B cell (primary cell): ENCODE measurements around the gene TAMALIN. TPM values are rescaled to one million over a fixed set of nuclear protein-coding genes. Genes with fewer than 3 reads are reported as not detected.
A peak's percentile ranks its signal among the peaks of the same experiment; 100 is the strongest.

ENCODE experiments used
- ATAC-seq: fragments of 200-7000 bp; cut with Tn5 transposase; one replicate; pipeline ENCODE4 v1.10.0; 2021; ENCODE audit warnings: low read depth, mild to moderate bottlenecking, moderate number of reproducible peaks, moderate library complexity
- CTCF ChIA-PET: fragments of 350-600 bp; sonication (Branson Sonifier 250); formaldehyde crosslinking; loops from one replicate; lab custom pipeline; 2021; ENCODE audit warnings: antibody characterized with exemption, inconsistent platforms; lab: Charles Lee
- POLR2A ChIA-PET: fragments of 350-600 bp; sonication (Branson Sonifier 250); formaldehyde crosslinking; loops from one replicate; lab custom pipeline; 2021; ENCODE audit warnings: antibody characterized with exemption; lab: Charles Lee
- DNase-seq: peaks from one replicate; pipeline ENCODE4 v3.0.0; 2013
- H2AFZ ChIP-seq: 2 replicates; pipeline ENCODE4 v1.6.1; 2012; ENCODE audit warnings: mild to moderate bottlenecking, low read depth, low read length; ENCODE audit not compliant: insufficient read depth, poor library complexity, severe bottlenecking
- H3K27ac ChIP-seq, 2 donors: 1 replicate in 1 of 2; 2 replicates in 1 of 2; pipeline ENCODE4 v1.5.1; 2012 to 2013; ENCODE audit warnings: low read length in 2 of 2, mild to moderate bottlenecking in 2 of 2, moderate library complexity in 1 of 2
- H3K27me3 ChIP-seq, 4 experiments: fragments of 200-600 bp in 1 of 4; sonication (generic) in 1 of 4; replicated peaks in 1 of 4; 1 replicate in 2 of 4; 2 replicates in 2 of 4; pipeline versions ENCODE4 v1.6.1 to v1.7.0; 2013 to 2016; ENCODE audit warnings: low read length in 3 of 4, mild to moderate bottlenecking in 2 of 4, mixed read lengths in 1 of 4, moderate library complexity in 1 of 4; ENCODE audit not compliant: insufficient read depth in 4 of 4, control insufficient read depth in 3 of 4; ENCODE audit errors: control extremely low read depth in 1 of 4
- H3K36me3 ChIP-seq, 2 experiments: replicated peaks in 1 of 2; 1 replicate in 1 of 2; 2 replicates in 1 of 2; pipeline versions ENCODE4 v1.6.1 to v1.7.1; 2013; ENCODE audit warnings: low read length in 1 of 2; ENCODE audit not compliant: insufficient read depth in 2 of 2, control insufficient read depth in 1 of 2; ENCODE audit errors: control extremely low read depth in 1 of 2, extremely low read depth in 1 of 2
- H3K4me1 ChIP-seq, 2 donors: fragments of 200-600 bp in 1 of 2; sonication (generic) in 1 of 2; 1 replicate in 1 of 2; 2 replicates in 1 of 2; pipeline versions ENCODE4 v1.5.1 to v1.6.1; 2013 to 2017; ENCODE audit warnings: low read length in 2 of 2; ENCODE audit not compliant: control insufficient read depth in 2 of 2, insufficient read depth in 2 of 2
- H3K4me2 ChIP-seq: replicated peaks from 2 replicates; pipeline ENCODE3; 2012; ENCODE audit warnings: mild to moderate bottlenecking, low read depth, low read length; ENCODE audit not compliant: poor library complexity, severe bottlenecking
- H3K4me3 ChIP-seq, 5 experiments: fragments of 200-600 bp in 1 of 5; sonication (generic) in 1 of 5; 1 replicate in 3 of 5; 2 replicates in 2 of 5; pipeline versions ENCODE4 v1.5.1 to v1.7.0; 2011 to 2016; ENCODE audit warnings: low read length in 4 of 5, mild to moderate bottlenecking in 4 of 5, low read depth in 2 of 5, control low read depth in 1 of 5, moderate library complexity in 1 of 5; ENCODE audit not compliant: insufficient read depth in 1 of 5; ENCODE audit errors: control extremely low read depth in 1 of 5, extremely low read depth in 1 of 5
- H3K79me2 ChIP-seq: fragments of 200-600 bp; sonication (generic); one replicate; pipeline ENCODE4 v1.6.0; 2016; ENCODE audit warnings: low read length; ENCODE audit not compliant: control insufficient read depth, insufficient read depth
- H3K9ac ChIP-seq: fragments of 200-600 bp; sonication (generic); 2 replicates; pipeline ENCODE4 v1.6.1; 2017; ENCODE audit warnings: mild to moderate bottlenecking, low read length, moderate library complexity
- H3K9me3 ChIP-seq, 3 donors: one replicate each; pipeline versions ENCODE4 v1.6.1 to v1.7.1; 2013; ENCODE audit warnings: low read length in 2 of 3; ENCODE audit not compliant: control insufficient read depth in 2 of 3, insufficient read depth in 1 of 3; ENCODE audit errors: control extremely low read depth in 1 of 3
- H4K20me1 ChIP-seq: 2 replicates; pipeline ENCODE4 v1.6.0; 2012; ENCODE audit warnings: mild to moderate bottlenecking, low read length; ENCODE audit not compliant: insufficient read depth, control insufficient read depth, poor library complexity, severe bottlenecking
- H3K27ac Mint-ChIP-seq: one replicate; pipeline ENCODE4 v1.8.0; 2021; ENCODE audit warnings: mixed read lengths
- H3K27me3 Mint-ChIP-seq: one replicate; pipeline ENCODE4 v1.8.0; 2021; ENCODE audit warnings: mixed read lengths
- H3K4me1 Mint-ChIP-seq: one replicate; pipeline ENCODE4 v1.8.0; 2021; ENCODE audit warnings: mixed read lengths
- H3K4me3 Mint-ChIP-seq: one replicate; pipeline ENCODE4 v1.8.0; 2021; ENCODE audit warnings: mixed read lengths
- H3K9me3 Mint-ChIP-seq: one replicate; pipeline ENCODE4 v1.8.0; 2022; ENCODE audit warnings: mixed read lengths; ENCODE audit not compliant: insufficient read depth
- EZH2 ChIP-seq: IDR thresholded peaks from 2 replicates; pipeline ENCODE4 v1.6.1; 2012; ENCODE audit warnings: borderline replicate concordance, low read depth, mild to moderate bottlenecking, moderate library complexity, low read length; ENCODE audit not compliant: insufficient read depth, poor library complexity, severe bottlenecking
- whole genome bisulfite sequencing: methylation state at CpG from one replicate; pipeline ENCODE4 v1.1.5; 2013; ENCODE audit warnings: missing lambda C conversion rate; ENCODE audit not compliant: insufficient coverage; 5-methylcytosine and 5-hydroxymethylcytosine counted together
- intact Hi-C: fragments of 100-400 bp; cut with micrococcal nuclease; formaldehyde crosslinking; loops from one replicate; pipeline ENCODE4 v1.10.0; 2022
- polyA plus RNA-seq: library from polyadenylated mRNA; depleted of rRNA; stranded (reverse); fragments of >200 nt; gene quantifications from 2 replicates; pipeline ENCODE4 v1.2.3, GENCODE V29; 2012
- total RNA-seq, 2 donors: library from RNA; stranded (reverse); fragments of 120-200 nt in 1 of 2; gene quantifications; 1 replicate in 1 of 2; 2 replicates in 1 of 2; pipeline versions ENCODE4 v1.2.3 to v1.2.4, GENCODE V29; 2013 to 2022
- TF ChIP-seq, protein P1 (sequence below): fragments of 200-600 bp; IDR thresholded peaks from one replicate; pipeline ENCODE4 v1.8.0; 2022; ENCODE audit warnings: antibody characterized with exemption, mild to moderate bottlenecking

TAMALIN gene
- total and polyA plus RNA-seq, 2 donors (not counting 1 experiment from before 2014, with no cell fraction given) = 139 to 151 TPM

DNA sequence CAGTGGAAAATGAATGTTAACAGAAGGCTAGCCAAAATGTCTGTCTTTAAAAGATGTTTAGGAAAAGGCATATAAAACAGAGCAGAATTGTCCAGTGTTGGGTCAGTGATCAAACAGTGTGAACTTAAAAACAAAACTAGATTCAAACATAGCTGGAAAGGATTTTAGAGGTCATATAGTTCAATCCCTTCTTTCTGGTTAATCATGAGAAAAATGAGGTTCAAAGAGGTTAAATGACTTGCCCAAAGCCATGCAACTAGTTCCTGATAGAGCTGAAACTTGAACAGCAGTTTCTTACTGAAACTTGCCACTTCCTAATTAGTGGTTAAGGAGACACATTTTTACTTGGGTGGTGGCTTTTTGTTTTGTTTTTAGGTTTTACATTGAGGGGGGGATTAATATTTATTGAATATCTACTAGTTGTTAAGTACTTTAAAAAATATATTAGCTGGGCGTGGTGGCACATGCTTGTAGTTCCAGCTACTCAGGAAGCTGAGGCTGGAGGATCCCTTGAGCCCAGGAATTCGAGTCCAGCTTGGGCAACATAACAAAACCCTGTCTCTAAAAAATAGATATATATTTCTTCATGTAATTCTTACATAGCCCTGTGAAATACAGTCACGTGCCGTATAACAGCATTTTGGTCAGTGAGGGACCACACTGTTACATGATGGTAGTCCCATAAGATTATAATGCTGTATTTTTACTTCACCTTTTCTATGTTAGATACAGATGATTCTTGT is 34.9 kb upstream of the TAMALIN start:
- Histone ChIP-seq H3K4me2 (peak overlapping the region; percentile 65), H3K79me2 (peaks cover 4% of the 10 kb centered on the region), H3K4me3 (peak overlapping the region in 1 of 5 experiments; percentile 0), H3K27ac (peak overlapping the region in 1 of 2 donors; percentile 29), H3K4me1 (peaks cover 47 to 48% of the 10 kb centered on the region in 2 donors), H3K27me3 (no peaks in the 10 kb centered on the region), H3K36me3 (no peaks in the 10 kb centered on the region), H3K9ac (peak overlapping the region; percentile 5), H4K20me1 (no peaks in the 10 kb centered on the region), H2AFZ (peak overlapping the region; percentile 8), H3K9me3 (no peaks in the 10 kb centered on the region)
- H3K27me3 Mint-ChIP-seq = no peaks in the 10 kb centered on the region
- H3K4me1 Mint-ChIP-seq = peaks cover 52% of the 10 kb centered on the region
- POLR2A ChIA-PET = no interaction called here
- DNase-seq = peak; percentile 50
- CTCF ChIA-PET = interaction anchor here (0.7 to 2.4 kb wide), 10 partner anchors 9 to 212 kb away, joined by 3 to 13 read pairs (median 9); no protein-coding TSS in a partner anchor
- ATAC-seq = peak; percentile 28
- no CpG with 5 or more reads among the region's 4 CpGs for WGBS
- H3K9me3 Mint-ChIP-seq = no peaks in the 10 kb centered on the region
- intact Hi-C loops = loop anchor here (1.0 to 5.0 kb wide), 3 partner anchors 8 to 95 kb away; no protein-coding TSS in a partner anchor
- no peak for TF ChIP-seq EZH2
- TF ChIP-seq, protein P1, sequence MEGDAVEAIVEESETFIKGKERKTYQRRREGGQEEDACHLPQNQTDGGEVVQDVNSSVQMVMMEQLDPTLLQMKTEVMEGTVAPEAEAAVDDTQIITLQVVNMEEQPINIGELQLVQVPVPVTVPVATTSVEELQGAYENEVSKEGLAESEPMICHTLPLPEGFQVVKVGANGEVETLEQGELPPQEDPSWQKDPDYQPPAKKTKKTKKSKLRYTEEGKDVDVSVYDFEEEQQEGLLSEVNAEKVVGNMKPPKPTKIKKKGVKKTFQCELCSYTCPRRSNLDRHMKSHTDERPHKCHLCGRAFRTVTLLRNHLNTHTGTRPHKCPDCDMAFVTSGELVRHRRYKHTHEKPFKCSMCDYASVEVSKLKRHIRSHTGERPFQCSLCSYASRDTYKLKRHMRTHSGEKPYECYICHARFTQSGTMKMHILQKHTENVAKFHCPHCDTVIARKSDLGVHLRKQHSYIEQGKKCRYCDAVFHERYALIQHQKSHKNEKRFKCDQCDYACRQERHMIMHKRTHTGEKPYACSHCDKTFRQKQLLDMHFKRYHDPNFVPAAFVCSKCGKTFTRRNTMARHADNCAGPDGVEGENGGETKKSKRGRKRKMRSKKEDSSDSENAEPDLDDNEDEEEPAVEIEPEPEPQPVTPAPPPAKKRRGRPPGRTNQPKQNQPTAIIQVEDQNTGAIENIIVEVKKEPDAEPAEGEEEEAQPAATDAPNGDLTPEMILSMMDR = no peak
- H3K27ac Mint-ChIP-seq = peak overlapping the region; percentile 4
- H3K4me3 Mint-ChIP-seq = peak overlapping the region; percentile 38

- no peak overlapping the region for H3K27ac Mint-ChIP-seq
- Histone ChIP-seq H3K36me3 (no peaks in the 10 kb centered on the region), H3K4me2 (peak overlapping the region; percentile 65), H3K27me3 (no peaks in the 10 kb centered on the region), H3K27ac (peak overlapping the region in 1 of 2 donors; percentile 29), H3K9ac (peak overlapping the region; percentile 5), H3K4me3 (peak overlapping the region in 1 of 5 experiments; percentile 6), H4K20me1 (no peaks in the 10 kb centered on the region), H3K4me1 (peaks cover 47 to 48% of the 10 kb centered on the region in 2 donors), H2AFZ (peak overlapping the region; percentile 8), H3K79me2 (peaks cover 4% of the 10 kb centered on the region), H3K9me3 (no peaks in the 10 kb centered on the region)
- peak overlapping the region; percentile 42 for H3K4me3 Mint-ChIP-seq
- DNase-seq (no peak), ATAC-seq (no peak)
- no peaks in the 10 kb centered on the region for H3K9me3 Mint-ChIP-seq
- POLR2A ChIA-PET = no interaction called here
- CTCF ChIA-PET = interaction anchor here (0.7 to 2.4 kb wide), 6 partner anchors 8 to 119 kb away, joined by 3 to 13 read pairs (median 10); no protein-coding TSS in a partner anchor
- H3K4me1 Mint-ChIP-seq = peaks cover 52% of the 10 kb centered on the region
- TF ChIP-seq, protein P1 = no peak
- TF ChIP-seq EZH2 = no peak
- intact Hi-C loops = loop anchor here (5.0 kb wide), 1 partner anchor 95 kb away; no protein-coding TSS in a partner anchor
- no peaks in the 10 kb centered on the region for H3K27me3 Mint-ChIP-seq
- no CpG with 5 or more reads among the region's 5 CpGs for WGBS
Measured at GRCh38 chr12:51972422-51972812, 34.3 kb upstream of the TAMALIN start.
